SU-DHL-6 (cell line): Measurements from ENCODE around the gene TK1.
"Not testable (repeated sequence)": the region's sequence is repeated elsewhere in the genome, so short reads cannot be mapped to it uniquely, and the experiment has no call there.

Source experiments
- EZH2phosphoT487 ChIP-seq: fragments of 200-600 bp; sonication (generic), shearing (Covaris generic); conservative IDR thresholded peaks from 2 replicates; pipeline ENCODE4 v1.6.1; 2018; ENCODE audit warnings: mild to moderate bottlenecking, antibody characterized with exemption, low read length, moderate library complexity, mixed read lengths
- TF ChIP-seq, protein P1 (sequence below): fragments of 200-600 bp; sonication (generic); IDR thresholded peaks from one replicate; pipeline ENCODE4 v1.5.1; 2017; ENCODE audit warnings: antibody characterized with exemption, mild to moderate bottlenecking, low read length, moderate library complexity; ENCODE audit not compliant: insufficient read depth, poor library complexity, severe bottlenecking

GRCh38 chr17:78171591-78172248 is 15.1 kb downstream of the TK1 start:
- TF ChIP-seq, protein P1, sequence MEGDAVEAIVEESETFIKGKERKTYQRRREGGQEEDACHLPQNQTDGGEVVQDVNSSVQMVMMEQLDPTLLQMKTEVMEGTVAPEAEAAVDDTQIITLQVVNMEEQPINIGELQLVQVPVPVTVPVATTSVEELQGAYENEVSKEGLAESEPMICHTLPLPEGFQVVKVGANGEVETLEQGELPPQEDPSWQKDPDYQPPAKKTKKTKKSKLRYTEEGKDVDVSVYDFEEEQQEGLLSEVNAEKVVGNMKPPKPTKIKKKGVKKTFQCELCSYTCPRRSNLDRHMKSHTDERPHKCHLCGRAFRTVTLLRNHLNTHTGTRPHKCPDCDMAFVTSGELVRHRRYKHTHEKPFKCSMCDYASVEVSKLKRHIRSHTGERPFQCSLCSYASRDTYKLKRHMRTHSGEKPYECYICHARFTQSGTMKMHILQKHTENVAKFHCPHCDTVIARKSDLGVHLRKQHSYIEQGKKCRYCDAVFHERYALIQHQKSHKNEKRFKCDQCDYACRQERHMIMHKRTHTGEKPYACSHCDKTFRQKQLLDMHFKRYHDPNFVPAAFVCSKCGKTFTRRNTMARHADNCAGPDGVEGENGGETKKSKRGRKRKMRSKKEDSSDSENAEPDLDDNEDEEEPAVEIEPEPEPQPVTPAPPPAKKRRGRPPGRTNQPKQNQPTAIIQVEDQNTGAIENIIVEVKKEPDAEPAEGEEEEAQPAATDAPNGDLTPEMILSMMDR, result not testable (repeated sequence)
- TF ChIP-seq EZH2phosphoT487, result not testable (repeated sequence)
